C1 segment of cervical spinal cord (tissue), 14 donors: ENCODE results near the gene GPC6.

Experiments
- DNase-seq, 14 donors: peaks; one replicate each; lab custom pipeline; 2025; lab: John Stamatoyannopoulos, UW

GPC6 gene

GRCh38 chr13:93268327-93269028, 41.9 kb downstream of the GPC6 start:
- no peak for DNase-seq

GRCh38 chr13:93270769-93271742, 44.4 kb downstream of the GPC6 start:
- DNase-seq = no peak

- DNase-seq = no peak
Observed at GRCh38 chr13:93279982-93280381, 53.4 kb downstream of the GPC6 start.

GRCh38 chr13:93280688-93281087, 54.1 kb downstream of the GPC6 start:
- DNase-seq = no peak

- no peak for DNase-seq
Observed at GRCh38 chr13:93283255-93283654, 56.6 kb downstream of the GPC6 start.

- DNase-seq = no peak
Observed at GRCh38 chr13:93284064-93284463, 57.5 kb downstream of the GPC6 start.

- DNase-seq = no peak
Observed at GRCh38 chr13:93286047-93286446, 59.4 kb downstream of the GPC6 start.

GRCh38 chr13:93289053-93289452, 62.4 kb downstream of the GPC6 start:
- no peak for DNase-seq

GRCh38 chr13:93289842-93290241, 63.2 kb downstream of the GPC6 start:
- DNase-seq = no peak

GRCh38 chr13:93290503-93290902, 63.9 kb downstream of the GPC6 start:
- DNase-seq = no peak

GRCh38 chr13:93292366-93292765, 65.8 kb downstream of the GPC6 start:
- DNase-seq = no peak

GRCh38 chr13:93293710-93294109, 67.1 kb downstream of the GPC6 start:
- no peak for DNase-seq

- DNase-seq = no peak
Observed at GRCh38 chr13:93296584-93296983, 70.0 kb downstream of the GPC6 start.

GRCh38 chr13:93298713-93299112, 72.1 kb downstream of the GPC6 start:
- DNase-seq = no peak

GRCh38 chr13:93304134-93304533, 77.5 kb downstream of the GPC6 start:
- DNase-seq = no peak

- DNase-seq = no peak
Observed at GRCh38 chr13:93304868-93305613, 78.4 kb downstream of the GPC6 start.

- DNase-seq = no peak
Observed at GRCh38 chr13:93305886-93306285, 79.3 kb downstream of the GPC6 start.

- DNase-seq = no peak
Observed at GRCh38 chr13:93307136-93307535, 80.5 kb downstream of the GPC6 start.

- no peak for DNase-seq
Observed at GRCh38 chr13:93307651-93308050, 81.0 kb downstream of the GPC6 start.

GRCh38 chr13:93309886-93310523, 83.4 kb downstream of the GPC6 start:
- no peak for DNase-seq

- DNase-seq = no peak
Observed at GRCh38 chr13:93316841-93317240, 90.2 kb downstream of the GPC6 start.
